D721Med (cell line): Measurements from ENCODE around the gene AXIN2.

ENCODE experiments used
- DNase-seq: peaks from one replicate; pipeline ENCODE4 v3.0.0; 2011; ENCODE audit warnings: low spot score; ENCODE audit not compliant: insufficient read length
- FAIRE-seq: peaks from 2 replicates; lab custom pipeline; 2011; peaks lifted over from hg19 to GRCh38; lab: Jason Lieb, UNC
- TF ChIP-seq, protein P1 (sequence below): IDR thresholded peaks from 2 replicates; pipeline ENCODE4 v1.5.1; 2012; ENCODE audit warnings: mild to moderate bottlenecking, control low read depth; ENCODE audit not compliant: insufficient read depth; ENCODE audit errors: missing control alignments

Gene AXIN2

GRCh38 chr17:65558683-65559460 lies 2.6 kb downstream of the AXIN2 start:
- FAIRE-seq (no peak), DNase-seq (no peak)
- TF ChIP-seq, protein P1, sequence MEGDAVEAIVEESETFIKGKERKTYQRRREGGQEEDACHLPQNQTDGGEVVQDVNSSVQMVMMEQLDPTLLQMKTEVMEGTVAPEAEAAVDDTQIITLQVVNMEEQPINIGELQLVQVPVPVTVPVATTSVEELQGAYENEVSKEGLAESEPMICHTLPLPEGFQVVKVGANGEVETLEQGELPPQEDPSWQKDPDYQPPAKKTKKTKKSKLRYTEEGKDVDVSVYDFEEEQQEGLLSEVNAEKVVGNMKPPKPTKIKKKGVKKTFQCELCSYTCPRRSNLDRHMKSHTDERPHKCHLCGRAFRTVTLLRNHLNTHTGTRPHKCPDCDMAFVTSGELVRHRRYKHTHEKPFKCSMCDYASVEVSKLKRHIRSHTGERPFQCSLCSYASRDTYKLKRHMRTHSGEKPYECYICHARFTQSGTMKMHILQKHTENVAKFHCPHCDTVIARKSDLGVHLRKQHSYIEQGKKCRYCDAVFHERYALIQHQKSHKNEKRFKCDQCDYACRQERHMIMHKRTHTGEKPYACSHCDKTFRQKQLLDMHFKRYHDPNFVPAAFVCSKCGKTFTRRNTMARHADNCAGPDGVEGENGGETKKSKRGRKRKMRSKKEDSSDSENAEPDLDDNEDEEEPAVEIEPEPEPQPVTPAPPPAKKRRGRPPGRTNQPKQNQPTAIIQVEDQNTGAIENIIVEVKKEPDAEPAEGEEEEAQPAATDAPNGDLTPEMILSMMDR: no peak

DNA sequence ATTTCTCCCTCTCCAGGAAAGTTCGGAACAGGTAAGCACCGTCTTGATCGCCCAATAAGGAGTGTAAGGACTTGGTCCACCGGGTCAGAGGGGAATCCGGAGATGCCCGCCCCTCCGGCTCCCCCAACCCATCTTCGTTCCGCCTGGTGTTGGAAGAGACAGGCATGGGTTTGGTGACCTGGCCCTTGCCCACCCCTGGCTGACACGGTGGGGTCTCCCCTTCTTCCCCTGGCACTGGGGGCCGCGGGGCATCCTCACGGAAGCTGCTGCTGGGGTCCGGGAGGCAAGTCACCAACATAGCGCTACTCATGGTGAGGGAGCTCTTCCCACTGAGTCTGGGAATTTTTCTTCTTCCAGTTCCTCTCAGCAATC lies 3.2 kb downstream of the AXIN2 start:
- no peak for DNase-seq
- FAIRE-seq: no peak
- TF ChIP-seq, protein P1: no peak

GRCh38 chr17:65557349-65558310 lies 3.8 kb downstream of the AXIN2 start:
- DNase-seq: no peak
- FAIRE-seq: no peak

DNA sequence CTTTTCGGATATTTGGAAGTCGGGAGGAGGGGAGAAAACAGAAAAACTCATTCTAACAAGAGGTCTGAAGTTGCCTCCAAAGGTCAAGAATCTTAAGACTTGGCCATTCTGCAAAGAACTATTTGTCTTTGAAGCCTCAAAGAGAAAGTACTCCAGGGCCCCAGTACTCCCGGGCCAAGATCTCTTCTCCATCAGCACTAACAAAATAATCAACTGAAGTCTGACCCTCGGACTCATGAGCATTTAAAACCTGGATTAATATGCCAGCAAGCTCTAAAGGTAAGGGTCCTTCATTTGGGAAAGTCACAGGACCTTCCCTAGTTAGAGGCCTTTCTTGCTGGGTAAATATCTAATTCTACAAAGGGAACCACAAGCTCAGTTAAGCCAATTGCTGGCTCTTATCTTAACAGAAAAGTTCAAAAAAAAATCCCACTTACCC lies 4.5 kb downstream of the AXIN2 start:
- TF ChIP-seq, protein P1: no peak
- no peak for DNase-seq
- no peak for FAIRE-seq

More at GRCh38 chr17:65557349-65558310, 3.8 kb downstream of the AXIN2 start:
- TF ChIP-seq, protein P1: no peak

DNA sequence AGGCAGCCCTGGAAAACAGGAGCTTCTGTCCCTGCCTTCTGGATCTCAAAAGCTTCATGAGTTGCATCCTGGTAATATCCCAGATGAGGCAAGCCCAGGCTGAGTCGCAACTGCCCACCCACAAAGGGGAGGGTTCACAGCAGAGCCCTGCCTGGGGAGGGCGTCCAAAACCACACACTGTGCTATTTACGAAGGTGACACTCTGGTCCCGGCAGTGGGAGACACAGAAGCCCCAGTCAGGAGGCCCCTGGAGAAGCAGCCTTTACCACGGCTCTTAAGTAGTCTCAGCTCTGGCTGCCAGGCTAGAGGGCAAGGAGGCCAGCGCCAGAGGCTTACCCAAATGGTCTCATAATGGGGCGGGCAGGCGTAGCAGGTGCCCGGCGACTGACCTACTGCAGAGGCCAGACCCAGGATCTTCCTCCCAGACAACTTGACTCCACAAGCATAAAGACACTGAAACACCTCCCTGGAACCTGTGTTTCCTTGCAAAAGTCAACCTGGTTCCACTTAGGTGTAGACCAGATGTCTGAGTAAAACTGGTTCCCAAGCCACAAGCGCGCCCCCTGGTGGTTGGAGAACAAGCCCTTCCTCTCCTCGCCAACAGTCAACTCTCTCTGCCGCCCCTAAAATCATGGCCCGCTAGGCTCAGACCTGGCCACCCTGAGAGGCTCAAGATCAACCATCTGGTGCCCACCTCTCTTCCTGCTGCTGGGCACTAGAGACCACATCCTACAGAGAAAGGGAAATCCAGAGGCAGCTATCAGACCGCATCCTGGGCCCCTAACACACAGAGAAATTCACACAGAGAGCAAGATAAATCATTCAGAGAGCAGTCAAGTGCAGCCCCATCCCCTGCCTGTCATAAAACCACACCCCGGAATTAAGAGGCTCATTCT lies 5.2 kb downstream of the AXIN2 start:
- DNase-seq (peak; percentile 56), FAIRE-seq (no peak)
- TF ChIP-seq, protein P1: peak; percentile 91

DNA sequence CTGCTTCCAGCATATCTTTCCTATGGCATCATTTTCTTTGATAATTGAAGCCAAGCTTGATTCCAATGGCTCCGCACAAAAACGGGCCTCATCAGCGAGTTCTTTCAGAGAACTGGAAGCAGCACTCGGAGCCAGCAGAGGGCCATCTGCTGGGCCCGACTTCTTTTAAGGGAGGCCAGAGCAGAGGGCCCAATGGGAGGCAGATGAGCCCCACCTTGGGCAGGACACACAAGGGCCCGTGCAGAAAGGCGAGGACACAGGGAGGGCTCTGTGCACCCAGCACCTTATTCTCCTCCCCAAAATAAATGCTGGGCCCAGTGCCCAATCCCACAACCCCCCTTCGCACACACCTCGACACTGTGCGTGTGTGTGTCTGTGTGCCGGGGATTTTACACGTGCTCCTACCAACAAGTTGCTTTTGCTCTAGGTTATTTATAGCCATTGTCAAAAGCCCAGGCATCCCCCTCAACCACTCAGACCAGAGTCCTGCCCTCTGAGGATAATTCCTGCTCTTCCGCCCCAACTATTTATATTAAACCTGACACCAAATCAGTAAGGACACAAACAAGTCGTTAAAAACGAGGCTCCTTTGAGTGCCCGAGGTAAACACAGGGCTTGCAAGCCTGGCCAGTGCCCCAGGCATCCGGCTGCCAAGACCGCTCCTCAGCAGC lies 6.8 kb downstream of the AXIN2 start:
- FAIRE-seq (no peak), DNase-seq (no peak)
- TF ChIP-seq, protein P1: peak; percentile 7
